GM12801 (cell line): ENCODE data around the gene ZNF598.

Experiments used
- TF ChIP-seq, protein P1 (sequence below): IDR thresholded peaks from one replicate; pipeline ENCODE4 v1.5.1; 2011; ENCODE audit warnings: control low read depth; ENCODE audit not compliant: insufficient read length; ENCODE audit errors: extremely low read depth

The ZNF598 gene

DNA sequence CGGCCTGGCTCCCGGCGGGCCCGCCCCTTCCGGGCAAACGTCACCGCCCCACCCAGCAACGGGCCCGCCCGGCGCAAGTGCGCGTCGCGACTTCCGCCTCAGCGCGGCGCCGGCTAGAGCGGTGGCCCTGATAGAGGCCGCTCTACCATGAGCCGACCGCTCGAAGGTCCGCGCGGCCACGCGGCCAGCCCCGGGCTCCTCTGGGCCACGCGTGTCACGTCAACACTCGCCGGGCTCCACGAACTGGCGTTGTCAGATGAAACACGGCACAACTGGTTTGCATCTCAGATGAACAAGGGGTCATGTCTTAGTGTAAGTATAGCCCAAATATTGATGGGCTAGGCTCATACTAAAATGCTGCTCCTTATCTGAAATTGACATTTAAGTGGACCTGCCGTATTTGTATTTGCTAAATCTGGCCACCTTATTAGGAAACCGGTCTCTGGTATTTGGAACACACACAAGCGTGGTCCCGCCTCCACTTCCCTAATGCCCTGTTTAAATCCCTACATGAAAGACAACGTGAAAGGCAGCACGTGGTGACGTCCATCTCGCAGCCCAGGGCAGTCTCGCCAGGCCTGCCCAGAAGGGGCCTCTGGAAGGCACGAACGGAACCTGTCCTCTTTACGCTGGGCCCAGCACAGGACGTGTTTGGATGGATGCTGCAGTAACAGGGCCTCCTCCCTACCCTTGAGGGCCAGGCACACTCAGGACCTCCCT is at the start of gene ZNF598:
Gene ZNF598 (minus strand): TSS at position 31 of the 720 bp plus-strand sequence.
- TF ChIP-seq, protein P1, sequence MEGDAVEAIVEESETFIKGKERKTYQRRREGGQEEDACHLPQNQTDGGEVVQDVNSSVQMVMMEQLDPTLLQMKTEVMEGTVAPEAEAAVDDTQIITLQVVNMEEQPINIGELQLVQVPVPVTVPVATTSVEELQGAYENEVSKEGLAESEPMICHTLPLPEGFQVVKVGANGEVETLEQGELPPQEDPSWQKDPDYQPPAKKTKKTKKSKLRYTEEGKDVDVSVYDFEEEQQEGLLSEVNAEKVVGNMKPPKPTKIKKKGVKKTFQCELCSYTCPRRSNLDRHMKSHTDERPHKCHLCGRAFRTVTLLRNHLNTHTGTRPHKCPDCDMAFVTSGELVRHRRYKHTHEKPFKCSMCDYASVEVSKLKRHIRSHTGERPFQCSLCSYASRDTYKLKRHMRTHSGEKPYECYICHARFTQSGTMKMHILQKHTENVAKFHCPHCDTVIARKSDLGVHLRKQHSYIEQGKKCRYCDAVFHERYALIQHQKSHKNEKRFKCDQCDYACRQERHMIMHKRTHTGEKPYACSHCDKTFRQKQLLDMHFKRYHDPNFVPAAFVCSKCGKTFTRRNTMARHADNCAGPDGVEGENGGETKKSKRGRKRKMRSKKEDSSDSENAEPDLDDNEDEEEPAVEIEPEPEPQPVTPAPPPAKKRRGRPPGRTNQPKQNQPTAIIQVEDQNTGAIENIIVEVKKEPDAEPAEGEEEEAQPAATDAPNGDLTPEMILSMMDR, result no peak

GRCh38 chr16:2058872-2059271 is 49.3 kb upstream of the ZNF598 start:
- TF ChIP-seq, protein P1, result no peak

GRCh38 chr16:2058420-2058819 is 48.8 kb upstream of the ZNF598 start:
- TF ChIP-seq, protein P1, result no peak

DNA sequence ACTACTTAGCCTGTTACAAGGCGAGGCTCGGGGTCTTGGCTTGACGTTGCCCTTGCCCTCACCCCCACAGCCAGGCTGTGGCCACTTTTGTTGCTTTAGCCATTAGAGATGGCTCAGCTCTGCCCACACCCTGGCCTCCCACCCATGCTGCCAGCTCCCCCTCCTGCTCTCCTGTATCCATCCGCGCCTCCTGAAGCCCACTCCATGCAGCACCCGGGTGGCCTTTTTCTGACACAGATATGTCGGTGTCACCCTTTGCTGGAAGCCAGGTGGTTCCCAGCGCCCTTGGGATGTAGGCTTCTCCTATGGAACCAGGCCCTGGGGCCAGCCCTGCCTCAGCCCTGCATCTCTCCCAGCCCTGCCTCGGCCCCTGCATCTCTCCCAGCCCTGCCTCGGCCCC is 47.8 kb upstream of the ZNF598 start:
- TF ChIP-seq, protein P1, result no peak

GRCh38 chr16:2056681-2057407 is 47.2 kb upstream of the ZNF598 start:
- TF ChIP-seq, protein P1, result no peak

DNA sequence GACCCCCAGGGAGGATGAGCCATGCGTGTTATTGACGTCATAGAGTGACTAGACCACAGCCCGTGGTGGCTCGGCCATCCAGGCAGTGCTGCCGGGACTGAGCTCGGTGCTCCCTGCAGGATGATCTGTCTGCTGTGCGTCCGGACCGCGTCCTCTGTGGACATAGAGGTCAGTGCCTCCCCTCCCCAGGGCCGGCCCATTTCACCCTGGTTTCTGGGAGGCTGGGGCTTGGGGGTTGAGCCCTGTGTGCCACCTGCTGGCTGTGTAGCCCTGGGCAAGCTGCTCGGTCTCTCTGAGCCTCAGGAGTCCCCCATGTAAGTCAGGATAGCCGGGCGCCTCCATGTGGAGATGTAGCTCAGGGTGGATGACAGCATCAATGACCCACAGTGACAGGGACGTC is 46.5 kb upstream of the ZNF598 start:
- TF ChIP-seq, protein P1, result no peak

- TF ChIP-seq, protein P1, result no peak
These were observed 45.1 kb upstream of the ZNF598 start for GRCh38 chr16:2054543-2055245.
